ENCODE results near the gene TSPAN16.

Gene TSPAN16

GRCh38 chr19:11295665-11296245 is at the start of gene TSPAN16:
TSS of gene TSPAN16 (plus strand) at chr19:11296160. CDS start at chr19:11296298, 138 bp downstream.
- peaks cover 8% of the 10 kb centered on the region for H3K27me3 Mint-ChIP-seq
- H3K27ac Mint-ChIP-seq: no peak within 1 kb of the TSS
- no peak within 1 kb of the TSS for H3K4me3 Mint-ChIP-seq
- H3K4me1 Mint-ChIP-seq (ENCODE audit: low read depth): no peaks in the 10 kb centered on the region
- H3K36me3 Mint-ChIP-seq (ENCODE audit: low read depth): no peaks in the 10 kb centered on the region
- H3K9me3 Mint-ChIP-seq: no peaks in the 10 kb centered on the region

- Mint-ChIP-seq H3K27me3 (no peaks in the 10 kb centered on the region), H3K27ac (no peak overlapping the region), H3K36me3 (ENCODE audit: low read depth) (no peaks in the 10 kb centered on the region), H3K4me3 (no peak overlapping the region), H3K9me3 (no peaks in the 10 kb centered on the region), H3K4me1 (ENCODE audit: low read depth) (no peaks in the 10 kb centered on the region)
Measured at GRCh38 chr19:11246941-11247340, 49.0 kb upstream of the TSPAN16 start.

- H3K9me3 Mint-ChIP-seq: no peaks in the 10 kb centered on the region
- H3K4me1 Mint-ChIP-seq (ENCODE audit: low read depth): no peaks in the 10 kb centered on the region
- no peak overlapping the region for H3K27ac Mint-ChIP-seq
- H3K27me3 Mint-ChIP-seq: no peaks in the 10 kb centered on the region
- H3K36me3 Mint-ChIP-seq (ENCODE audit: low read depth): no peaks in the 10 kb centered on the region
- H3K4me3 Mint-ChIP-seq: no peak overlapping the region
Measured at GRCh38 chr19:11247391-11247790, 48.6 kb upstream of the TSPAN16 start.

- Mint-ChIP-seq H3K4me1 (ENCODE audit: low read depth) (no peaks in the 10 kb centered on the region), H3K27me3 (no peaks in the 10 kb centered on the region), H3K9me3 (no peaks in the 10 kb centered on the region), H3K4me3 (no peak overlapping the region), H3K27ac (no peak overlapping the region), H3K36me3 (ENCODE audit: low read depth) (no peaks in the 10 kb centered on the region)
Measured at GRCh38 chr19:11247934-11248333, 48.0 kb upstream of the TSPAN16 start.

GRCh38 chr19:11248852-11249251 is 47.1 kb upstream of the TSPAN16 start:
- Mint-ChIP-seq H3K27me3 (no peaks in the 10 kb centered on the region), H3K4me1 (ENCODE audit: low read depth) (no peaks in the 10 kb centered on the region), H3K9me3 (no peaks in the 10 kb centered on the region), H3K36me3 (ENCODE audit: low read depth) (no peaks in the 10 kb centered on the region), H3K4me3 (no peak overlapping the region), H3K27ac (no peak overlapping the region)

- H3K27ac Mint-ChIP-seq: no peak overlapping the region
- H3K9me3 Mint-ChIP-seq: no peaks in the 10 kb centered on the region
- no peaks in the 10 kb centered on the region for H3K4me1 Mint-ChIP-seq (ENCODE audit: low read depth)
- no peaks in the 10 kb centered on the region for H3K36me3 Mint-ChIP-seq (ENCODE audit: low read depth)
- no peak overlapping the region for H3K4me3 Mint-ChIP-seq
- H3K27me3 Mint-ChIP-seq: no peaks in the 10 kb centered on the region
Measured at GRCh38 chr19:11251217-11251616, 44.7 kb upstream of the TSPAN16 start.

GRCh38 chr19:11251650-11252314 is 44.2 kb upstream of the TSPAN16 start:
- Mint-ChIP-seq H3K9me3 (no peaks in the 10 kb centered on the region), H3K4me3 (no peak overlapping the region), H3K27me3 (no peaks in the 10 kb centered on the region), H3K27ac (no peak overlapping the region), H3K36me3 (ENCODE audit: low read depth) (no peaks in the 10 kb centered on the region), H3K4me1 (ENCODE audit: low read depth) (no peaks in the 10 kb centered on the region)

GRCh38 chr19:11252665-11253355 is 43.1 kb upstream of the TSPAN16 start:
- H3K27ac Mint-ChIP-seq: no peak overlapping the region
- no peaks in the 10 kb centered on the region for H3K4me1 Mint-ChIP-seq (ENCODE audit: low read depth)
- no peaks in the 10 kb centered on the region for H3K9me3 Mint-ChIP-seq
- no peak overlapping the region for H3K4me3 Mint-ChIP-seq
- no peaks in the 10 kb centered on the region for H3K27me3 Mint-ChIP-seq
- H3K36me3 Mint-ChIP-seq (ENCODE audit: low read depth): no peaks in the 10 kb centered on the region

GRCh38 chr19:11254666-11255065 is 41.3 kb upstream of the TSPAN16 start:
- no peak overlapping the region for H3K4me3 Mint-ChIP-seq

GRCh38 chr19:11256189-11256588 is 39.8 kb upstream of the TSPAN16 start:
- Mint-ChIP-seq H3K27ac (no peak overlapping the region), H3K27me3 (peaks cover 10% of the 10 kb centered on the region), H3K9me3 (no peaks in the 10 kb centered on the region), H3K4me3 (no peak overlapping the region), H3K4me1 (ENCODE audit: low read depth) (no peaks in the 10 kb centered on the region), H3K36me3 (ENCODE audit: low read depth) (no peaks in the 10 kb centered on the region)

More at GRCh38 chr19:11254666-11255065, 41.3 kb upstream of the TSPAN16 start:
- Mint-ChIP-seq H3K4me1 (ENCODE audit: low read depth) (no peaks in the 10 kb centered on the region), H3K36me3 (ENCODE audit: low read depth) (no peaks in the 10 kb centered on the region), H3K27me3 (no peaks in the 10 kb centered on the region), H3K9me3 (no peaks in the 10 kb centered on the region), H3K27ac (no peak overlapping the region)

GRCh38 chr19:11257846-11258380 is 38.0 kb upstream of the TSPAN16 start:
- Mint-ChIP-seq H3K27ac (no peak overlapping the region), H3K27me3 (peaks cover 13% of the 10 kb centered on the region), H3K9me3 (no peaks in the 10 kb centered on the region), H3K4me3 (no peak overlapping the region), H3K36me3 (ENCODE audit: low read depth) (no peaks in the 10 kb centered on the region), H3K4me1 (ENCODE audit: low read depth) (no peaks in the 10 kb centered on the region)

GRCh38 chr19:11260996-11261395 is 35.0 kb upstream of the TSPAN16 start:
- Mint-ChIP-seq H3K4me3 (peak overlapping the region; percentile 12), H3K27me3 (peaks cover 36% of the 10 kb centered on the region), H3K36me3 (ENCODE audit: low read depth) (no peaks in the 10 kb centered on the region), H3K9me3 (no peaks in the 10 kb centered on the region), H3K27ac (no peak overlapping the region), H3K4me1 (ENCODE audit: low read depth) (no peaks in the 10 kb centered on the region)

GRCh38 chr19:11261431-11261970 is 34.5 kb upstream of the TSPAN16 start:
- Mint-ChIP-seq H3K4me1 (ENCODE audit: low read depth) (no peaks in the 10 kb centered on the region), H3K4me3 (peak overlapping the region; percentile 41), H3K27me3 (peaks cover 41% of the 10 kb centered on the region), H3K36me3 (ENCODE audit: low read depth) (no peaks in the 10 kb centered on the region), H3K9me3 (no peaks in the 10 kb centered on the region), H3K27ac (no peak overlapping the region)

GRCh38 chr19:11261971-11262839 is 33.8 kb upstream of the TSPAN16 start, which contains the start of gene DOCK6:
TSS of gene DOCK6 (minus strand) at chr19:11262524. CDS start at chr19:11262440, 84 bp downstream.
- no peaks in the 10 kb centered on the region for H3K4me1 Mint-ChIP-seq (ENCODE audit: low read depth)
- H3K36me3 Mint-ChIP-seq (ENCODE audit: low read depth): no peaks in the 10 kb centered on the region
- H3K9me3 Mint-ChIP-seq: no peaks in the 10 kb centered on the region
- H3K27me3 Mint-ChIP-seq: peaks cover 47% of the 10 kb centered on the region
- peak within 1 kb of the TSS; percentile 68 for H3K4me3 Mint-ChIP-seq
- no peak within 1 kb of the TSS for H3K27ac Mint-ChIP-seq

Data from stimulated activated naive CD8-positive, alpha-beta T cell treated with anti-CD3 and anti-CD28 coated beads, Interleukin-15, Interleukin-2, amounts not matched to agents 100 ng/mL and 50 ng/mL, for 24 hours (primary cell).